Retinal pigment epithelial cell (primary cell): ENCODE measurements around the gene GHRHR.
A peak's percentile ranks its signal among the peaks of the same experiment; 100 is the strongest.

Experiments
- DNase-seq: peaks from one replicate; pipeline ENCODE4 v3.0.0-alpha.2; 2010; ENCODE audit warnings: low read depth
- H3K4me3 ChIP-seq: 2 replicates; pipeline ENCODE4 v1.5.1; 2011; ENCODE audit warnings: mild to moderate bottlenecking, low read length, control low read depth, moderate library complexity
- CTCF ChIP-seq: conservative IDR thresholded peaks from 2 replicates; pipeline ENCODE4 v1.5.1; 2011; ENCODE audit warnings: low read depth, low read length, control low read depth, inconsistent platforms

GHRHR gene

GRCh38 chr7:30983914-30984247, 20.1 kb downstream of the GHRHR start:
- H3K4me3 ChIP-seq, result no peak overlapping the region
- no peak for TF ChIP-seq CTCF
- DNase-seq, result no peak

- TF ChIP-seq CTCF, result no peak
- H3K4me3 ChIP-seq, result no peak overlapping the region
- DNase-seq, result peak; percentile 44
Observed at GRCh38 chr7:30984359-30985107, 20.8 kb downstream of the GHRHR start.

GRCh38 chr7:30985756-30986155, 22.0 kb downstream of the GHRHR start:
- no peak overlapping the region for H3K4me3 ChIP-seq
- no peak for DNase-seq
- no peak for TF ChIP-seq CTCF

GRCh38 chr7:30986331-30986730, 22.6 kb downstream of the GHRHR start:
- no peak for TF ChIP-seq CTCF
- H3K4me3 ChIP-seq, result no peak overlapping the region
- no peak for DNase-seq

- H3K4me3 ChIP-seq, result no peak overlapping the region
- TF ChIP-seq CTCF, result no peak
- no peak for DNase-seq
Observed at GRCh38 chr7:30986738-30987137, 23.0 kb downstream of the GHRHR start.

- TF ChIP-seq CTCF, result no peak
- H3K4me3 ChIP-seq, result no peak overlapping the region
- no peak for DNase-seq
Observed at GRCh38 chr7:30987178-30987577, 23.4 kb downstream of the GHRHR start.

GRCh38 chr7:30987936-30988335, 24.2 kb downstream of the GHRHR start:
- DNase-seq, result no peak
- no peak overlapping the region for H3K4me3 ChIP-seq
- TF ChIP-seq CTCF, result no peak
